ENCODE measurements around the gene ZNF296.
A peak's percentile ranks its signal among the peaks of the same experiment; 100 is the strongest.

Gene ZNF296

DNA sequence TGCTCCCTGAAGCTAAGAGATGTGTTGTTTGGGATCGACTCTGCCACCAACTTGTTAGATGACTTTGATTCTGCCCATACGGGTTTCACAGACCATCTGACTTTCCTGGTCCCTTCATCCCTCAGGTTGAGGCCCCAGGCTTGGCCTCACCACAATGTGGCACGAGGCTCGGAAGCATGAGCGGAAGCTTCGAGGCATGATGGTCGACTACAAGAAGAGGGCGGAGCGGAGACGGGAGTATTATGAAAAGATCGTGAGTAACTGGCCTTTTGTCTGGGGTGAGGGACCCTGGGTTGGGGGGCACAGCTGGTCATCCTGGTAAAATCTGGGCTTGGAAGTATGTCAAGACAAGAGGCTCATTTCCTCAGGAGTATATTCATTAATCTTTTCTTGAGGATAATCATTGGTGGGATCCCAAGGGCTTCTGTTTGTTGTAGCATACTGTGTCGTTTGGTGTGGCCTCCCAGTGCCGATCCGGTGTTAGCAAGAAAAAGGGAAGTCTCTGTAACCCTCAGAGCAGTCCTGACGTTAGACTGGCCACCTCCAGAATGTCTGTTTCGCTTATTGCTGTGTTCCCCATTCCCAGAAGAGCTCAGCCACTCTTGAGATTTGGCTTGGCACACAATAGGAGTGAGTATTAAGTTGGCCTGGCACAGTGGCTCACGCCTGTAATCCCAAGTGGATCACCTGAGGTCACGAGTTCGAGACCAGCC is 36.1 kb downstream of the ZNF296 start:
- Histone ChIP-seq H3K27ac (peak overlapping the region in 16 of 21 experiments; percentile 47 to 100 (median 98)), H3K4me3 (peak overlapping the region in 4 of 7 experiments; percentile 81 to 88 (median 86))

DNA sequence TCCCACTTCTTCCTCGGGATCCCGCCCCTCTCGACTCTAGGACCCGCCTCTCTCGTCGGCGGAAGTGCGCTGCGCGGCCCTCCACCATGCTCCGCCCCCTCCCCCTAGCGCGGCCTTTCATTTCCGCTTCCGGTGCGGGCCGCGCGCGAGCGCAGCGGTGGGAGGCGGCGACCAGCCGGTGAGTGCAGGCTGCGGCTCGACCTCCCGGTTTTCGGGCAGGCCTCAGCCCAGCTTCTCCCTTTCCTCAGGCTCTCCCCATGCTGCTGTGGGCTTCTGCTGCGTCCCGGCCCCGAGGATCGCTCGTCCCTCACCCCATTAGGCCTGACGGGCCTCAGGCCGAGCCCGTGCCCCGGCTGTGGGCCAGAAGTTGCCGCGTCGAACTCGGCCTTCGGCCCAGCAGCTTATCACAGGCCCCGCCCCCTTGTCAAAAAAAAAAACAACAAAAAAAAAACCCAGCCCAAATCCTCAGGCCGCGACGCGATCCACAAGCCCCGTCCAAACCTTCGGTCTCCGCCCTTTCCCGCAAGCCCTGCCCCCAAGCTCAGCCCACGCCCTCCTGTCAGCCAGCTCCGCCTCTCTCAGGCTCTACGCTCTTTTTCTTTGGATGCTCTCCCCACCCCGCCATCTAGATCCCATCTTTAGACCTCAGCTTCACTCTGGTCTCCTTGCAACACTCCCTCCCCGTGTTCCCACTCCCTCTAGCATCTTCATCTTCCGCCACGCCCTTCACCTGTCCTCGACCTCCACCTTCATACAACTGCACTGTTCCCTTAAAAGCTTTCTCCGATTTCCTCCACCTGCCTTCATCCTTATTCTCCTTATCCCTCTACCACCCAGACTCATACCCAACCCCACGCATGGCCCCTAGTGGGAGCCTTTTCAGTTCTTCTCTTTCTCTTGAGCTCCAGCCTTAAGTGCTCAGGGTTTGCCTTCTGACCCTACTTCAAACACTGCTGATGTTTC is 37.1 kb downstream of the ZNF296 start, which contains the start of gene CLASRP:
Gene CLASRP (plus strand): TSS at position 115 of the 963 bp plus-strand sequence. CDS start 1,168 bp downstream, outside the sequence.
- Histone ChIP-seq H3K27ac (peak within 1 kb of the TSS; percentile 95 to 100 (median 98)), H3K4me3 (peak within 1 kb of the TSS; percentile 76 to 95 (median 85))

DNA sequence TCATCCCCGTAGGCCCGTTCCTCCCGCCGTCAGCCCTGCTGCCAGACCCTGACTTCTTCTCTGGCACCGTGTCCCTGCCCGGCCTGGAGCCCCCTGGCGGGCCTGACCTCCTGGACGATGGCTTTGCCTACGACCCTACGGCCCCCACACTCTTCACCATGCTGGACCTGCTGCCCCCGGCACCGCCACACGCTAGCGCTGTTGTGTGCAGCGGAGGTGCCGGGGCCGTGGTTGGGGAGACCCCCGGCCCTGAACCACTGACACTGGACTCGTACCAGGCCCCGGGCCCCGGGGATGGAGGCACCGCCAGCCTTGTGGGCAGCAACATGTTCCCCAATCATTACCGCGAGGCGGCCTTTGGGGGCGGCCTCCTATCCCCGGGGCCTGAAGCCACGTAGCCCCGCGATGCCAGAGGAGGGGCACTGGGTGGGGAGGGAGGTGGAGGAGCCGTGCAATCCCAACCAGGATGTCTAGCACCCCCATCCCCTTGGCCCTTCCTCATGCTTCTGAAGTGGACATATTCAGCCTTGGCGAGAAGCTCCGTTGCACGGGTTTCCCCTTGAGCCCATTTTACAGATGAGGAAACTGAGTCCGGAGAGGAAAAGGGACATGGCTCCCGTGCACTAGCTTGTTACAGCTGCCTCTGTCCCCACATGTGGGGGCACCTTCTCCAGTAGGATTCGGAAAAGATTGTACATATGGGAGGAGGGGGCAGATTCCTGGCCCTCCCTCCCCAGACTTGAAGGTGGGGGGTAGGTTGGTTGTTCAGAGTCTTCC is 38.7 kb downstream of the ZNF296 start:
- H3K4me3 ChIP-seq = no peak overlapping the region
- peak overlapping the region in 3 of 21 experiments; percentile 95 to 99 (median 98) for H3K27ac ChIP-seq

DNA sequence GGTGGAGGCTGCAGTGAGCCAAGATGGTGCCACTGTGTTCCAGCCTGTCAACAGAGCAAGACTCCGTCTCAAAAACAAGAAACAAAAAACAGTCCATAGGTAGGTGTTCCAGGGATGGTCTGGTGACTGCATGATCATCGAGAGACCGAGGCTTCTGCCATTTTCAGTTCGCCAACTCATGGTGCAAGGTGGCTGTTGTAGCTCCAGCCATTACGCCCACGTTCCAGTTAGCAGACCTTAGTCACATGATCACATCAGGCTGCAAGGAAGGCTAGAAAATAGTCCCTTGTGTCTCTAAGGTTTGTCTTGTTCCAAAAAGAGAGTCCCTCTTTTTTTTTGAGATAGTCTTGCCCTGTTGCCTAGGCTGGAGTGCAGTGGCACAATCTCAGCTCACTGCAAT is 40.5 kb downstream of the ZNF296 start:
- Histone ChIP-seq H3K27ac (no peak overlapping the region), H3K4me3 (no peak overlapping the region)

DNA sequence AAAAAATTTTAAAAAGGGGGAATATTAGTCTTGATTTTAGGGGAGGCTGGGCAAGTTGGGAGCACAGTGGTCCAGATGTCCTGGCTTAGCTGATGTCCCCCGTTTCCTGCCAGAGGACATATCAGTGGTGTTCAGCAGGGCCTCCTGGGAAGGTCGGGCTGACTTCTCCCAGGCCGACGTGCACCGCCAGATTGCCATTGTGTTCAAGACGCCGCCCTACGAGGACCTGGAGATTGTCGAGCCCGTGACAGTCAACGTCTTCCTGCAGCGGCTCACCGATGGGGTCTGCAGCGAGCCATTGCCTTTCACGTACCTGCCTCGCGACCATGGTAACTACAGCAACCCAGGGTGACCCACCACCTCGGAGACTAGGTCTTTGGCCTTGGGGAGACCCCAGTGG is 43.9 kb downstream of the ZNF296 start:
- Histone ChIP-seq H3K27ac (no peak overlapping the region), H3K4me3 (no peak overlapping the region)

DNA sequence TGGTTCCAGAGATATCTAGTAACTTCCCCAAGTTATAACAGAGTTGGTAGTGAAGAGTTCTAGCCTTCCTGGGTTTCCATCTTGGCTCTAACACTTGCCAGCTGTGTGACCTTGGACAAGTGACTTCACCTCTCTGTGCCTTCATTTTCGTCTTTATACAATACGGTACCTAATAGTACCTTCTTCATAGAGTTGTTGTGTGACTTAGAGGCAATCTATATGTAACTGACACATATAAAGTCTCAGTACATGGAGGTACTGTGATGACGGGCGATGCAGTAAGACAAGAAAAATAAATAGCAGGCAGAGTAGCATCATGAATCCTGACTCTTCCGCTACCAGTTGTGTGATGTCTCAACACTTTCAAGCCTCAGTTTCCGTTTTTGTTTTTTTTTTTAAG is 45.5 kb downstream of the ZNF296 start:
- Histone ChIP-seq H3K27ac (no peak overlapping the region), H3K4me3 (no peak overlapping the region)

DNA sequence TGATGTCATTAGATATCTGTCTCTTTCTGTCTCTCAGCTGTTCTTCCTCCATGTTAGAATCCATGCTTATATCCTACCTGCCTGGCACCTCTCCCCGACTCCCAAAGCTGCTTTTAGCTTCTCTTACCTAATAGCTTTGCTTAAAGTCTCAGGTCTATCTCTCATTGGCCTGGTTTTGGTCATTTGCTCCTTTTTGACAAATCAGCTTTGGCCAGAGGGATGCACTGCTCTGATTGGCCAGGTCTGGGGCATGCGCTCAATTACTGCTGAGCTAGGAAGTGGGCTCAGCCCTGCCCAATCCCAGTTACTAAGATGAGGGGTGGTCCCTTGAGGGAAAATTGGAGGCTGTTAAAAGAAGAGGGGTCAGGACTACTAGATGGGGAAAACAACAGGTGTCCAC is 48.9 kb downstream of the ZNF296 start:
- Histone ChIP-seq H3K4me3 (no peak overlapping the region), H3K27ac (no peak overlapping the region)

DNA sequence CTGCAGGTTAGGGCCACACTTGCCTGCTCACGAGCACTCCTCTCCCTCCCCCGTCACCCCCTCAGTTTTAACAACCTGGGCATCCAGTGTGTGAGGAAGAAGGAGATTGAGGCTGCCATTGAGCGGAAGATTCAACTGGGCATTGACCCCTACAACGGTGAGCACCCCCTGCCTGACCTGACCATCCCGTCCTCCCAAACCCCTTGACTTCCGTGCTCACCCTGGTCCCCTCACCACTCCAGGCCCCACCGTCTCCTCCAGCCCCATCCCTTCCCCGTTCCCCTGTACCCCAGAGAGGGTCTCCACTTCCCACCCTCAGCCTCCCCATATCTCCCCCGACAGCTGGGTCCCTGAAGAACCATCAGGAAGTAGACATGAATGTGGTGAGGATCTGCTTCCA is 51.0 kb downstream of the ZNF296 start:
- Histone ChIP-seq H3K27ac (no peak overlapping the region), H3K4me3 (no peak overlapping the region)

DNA sequence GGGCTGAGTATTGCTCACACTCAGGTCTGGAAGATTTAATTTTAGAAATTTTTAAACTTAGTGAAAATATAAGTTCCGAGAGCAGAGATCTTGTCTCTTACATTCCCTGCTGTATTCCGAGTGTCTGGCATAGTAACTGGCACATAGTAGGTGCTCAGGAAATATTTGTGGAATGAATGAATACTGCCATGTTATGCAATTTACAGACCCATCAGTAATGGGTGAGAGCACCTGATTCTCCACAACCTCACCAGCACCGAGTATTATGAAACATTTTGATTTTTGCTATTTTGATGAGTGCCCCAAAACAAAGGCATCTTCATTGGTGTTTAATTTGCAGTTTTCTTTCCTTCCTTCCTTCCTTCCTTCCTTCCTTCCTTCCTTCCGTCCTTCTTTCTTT is 53.2 kb downstream of the ZNF296 start:
- H3K4me3 ChIP-seq = no peak overlapping the region
- H3K27ac ChIP-seq = no peak overlapping the region

DNA sequence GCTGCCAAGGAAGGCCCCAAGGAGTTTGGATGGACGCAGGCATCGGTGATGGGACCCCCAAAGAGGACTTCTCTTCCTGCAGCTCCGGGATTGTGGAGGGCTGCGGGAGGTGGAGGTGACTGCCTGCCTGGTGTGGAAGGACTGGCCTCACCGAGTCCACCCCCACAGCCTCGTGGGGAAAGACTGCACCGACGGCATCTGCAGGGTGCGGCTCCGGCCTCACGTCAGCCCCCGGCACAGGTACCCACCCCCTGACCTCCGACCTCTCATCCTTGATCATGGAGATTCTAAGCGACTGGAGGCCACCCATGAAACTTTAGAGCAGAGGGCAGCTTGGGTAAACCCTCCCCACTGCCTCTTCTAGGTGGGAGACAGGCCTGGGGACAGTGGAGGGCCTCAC is 54.3 kb downstream of the ZNF296 start:
- no peak overlapping the region for H3K27ac ChIP-seq
- no peak overlapping the region for H3K4me3 ChIP-seq
